NB4 (cell line): ENCODE data around the gene SCN1B.

ENCODE experiments used
- CTCF ChIP-seq: IDR thresholded peaks from one replicate; pipeline ENCODE4 v1.5.1; 2012; ENCODE audit warnings: low read depth, low read length
- MAX ChIP-seq: IDR thresholded peaks from 2 replicates; pipeline ENCODE4 v1.6.1; 2011; ENCODE audit warnings: low read depth, low read length
- POLR2A ChIP-seq: IDR thresholded peaks from 2 replicates; pipeline ENCODE4 v1.6.1; 2011; ENCODE audit warnings: mild to moderate bottlenecking; ENCODE audit not compliant: insufficient read length; ENCODE audit errors: extremely low read depth

GRCh38 chr19:35017507-35017906 is 12.8 kb upstream of the SCN1B start:
- TF ChIP-seq POLR2A (no peak), CTCF (no peak), MAX (no peak)
